ENCODE measurements around the gene TMEM38A. TPM values are rescaled to one million over a fixed set of nuclear protein-coding genes. Genes with fewer than 3 reads are reported as not detected.
A peak's percentile ranks its signal among the peaks of the same experiment; 100 is the strongest.

Gene TMEM38A
- total and polyA plus RNA-seq, 9 of the 15 experiments (the other 6 are each of a cell fraction or from before 2014, with no cell fraction given): 0.35 to 2.1 (median 1.2) TPM

GRCh38 chr19:16676101-16676798 is 15.3 kb downstream of the TMEM38A start:
- intact Hi-C loops (cut with micrococcal nuclease): no loop called here

More at GRCh38 chr19:16676101-16676798, 15.3 kb downstream of the TMEM38A start:
- Histone ChIP-seq H3K9me1 (ENCODE audit: control insufficient read depth, insufficient read depth, low read length) (no peaks in the 10 kb centered on the region), H3K9me3 (replicated peaks; ENCODE audit: control insufficient read depth, insufficient read depth, low read depth, low read length) (no peaks in the 10 kb centered on the region), H3K27me3 (ENCODE audit: control insufficient read depth in 2 of 2, insufficient read depth in 2 of 2, low read length in 2 of 2) (no peaks in the 10 kb centered on the region; a peak in 1 of 5 replicates), H3K4me2 (ENCODE audit: insufficient read depth, low read length) (no peak overlapping the region), H3K4me1 (replicated peaks in 1 of 2; ENCODE audit: control insufficient read depth in 2 of 2, insufficient read depth in 2 of 2, low read length in 2 of 2) (no peaks in the 10 kb centered on the region; a peak in 1 of 5 replicates), H3K9ac (ENCODE audit: insufficient read depth in 1 of 2, low read depth in 2 of 2, low read length in 2 of 2) (no peak overlapping the region), H3K79me2 (ENCODE audit: control insufficient read depth, insufficient read depth, low read length) (no peaks in the 10 kb centered on the region), H2AFZ (ENCODE audit: low read depth, low read length) (no peak overlapping the region), H3K36me3 (ENCODE audit: control insufficient read depth, insufficient read depth, low read length) (no peaks in the 10 kb centered on the region), H4K20me1 (replicated peaks; ENCODE audit: control insufficient read depth, insufficient read depth, low read length) (no peaks in the 10 kb centered on the region), H3K27ac (ENCODE audit: extremely low read depth, low read depth, low read length) (no peak overlapping the region), H3K4me3 (no peak overlapping the region)
- no peak for FAIRE-seq
- DNase-seq (ENCODE audit: extremely low read depth in 1 of 4, low spot score in 3 of 4): no peak
- 27% methylated on average over 15 of the region's 15 CpGs for WGBS (ENCODE audit: insufficient coverage, low coverage, missing lambda C conversion rate)
- ChIA-PET POLR2A (interaction anchor here (1.4 kb wide), 1 partner anchor 11 kb away, joined by 5 read pairs; no protein-coding TSS in a partner anchor), CTCF (ENCODE audit: low intra/inter-chr PET ratio) (no interaction called here)
- no peak for ATAC-seq
- no TSS peak for BruUV-seq (replicated peaks)
- in situ Hi-C loops (cut with MboI): no loop called here
- TF ChIP-seq CEBPG (CRISPR knock-in tag; IDR thresholded peaks at IDR 0.05) (0 out of 2 replicates have a peak, but pooled peaks have one; percentile 24), CEBPG (tag; conservative IDR thresholded peaks at IDR 0.05 in 1 of 2, IDR thresholded peaks at IDR 0.05 in 1 of 2) (peak in 1 of 2 experiments; percentile 72; a peak in 2 of 4 replicates), CEBPB (tag; IDR thresholded peaks at IDR 0.05) (peak; percentile 75), HDAC6 (IDR thresholded peaks at IDR 0.05; ENCODE audit: low read depth, low read length) (no peak), TRIM24 (IDR thresholded peaks at IDR 0.05) (peak in 1 of 2 experiments; percentile 20; a peak in 2 of 4 replicates), ATF3 (IDR thresholded peaks at IDR 0.05) (peak; percentile 48; the same call in 1 of the 2 replicates), ATF3 (CRISPR knock-in tag; conservative IDR thresholded peaks at IDR 0.05) (no peak), EP400 (IDR thresholded peaks at IDR 0.05) (no peak)
